ENCODE measurements around the gene SPATA46.

Gene SPATA46

DNA sequence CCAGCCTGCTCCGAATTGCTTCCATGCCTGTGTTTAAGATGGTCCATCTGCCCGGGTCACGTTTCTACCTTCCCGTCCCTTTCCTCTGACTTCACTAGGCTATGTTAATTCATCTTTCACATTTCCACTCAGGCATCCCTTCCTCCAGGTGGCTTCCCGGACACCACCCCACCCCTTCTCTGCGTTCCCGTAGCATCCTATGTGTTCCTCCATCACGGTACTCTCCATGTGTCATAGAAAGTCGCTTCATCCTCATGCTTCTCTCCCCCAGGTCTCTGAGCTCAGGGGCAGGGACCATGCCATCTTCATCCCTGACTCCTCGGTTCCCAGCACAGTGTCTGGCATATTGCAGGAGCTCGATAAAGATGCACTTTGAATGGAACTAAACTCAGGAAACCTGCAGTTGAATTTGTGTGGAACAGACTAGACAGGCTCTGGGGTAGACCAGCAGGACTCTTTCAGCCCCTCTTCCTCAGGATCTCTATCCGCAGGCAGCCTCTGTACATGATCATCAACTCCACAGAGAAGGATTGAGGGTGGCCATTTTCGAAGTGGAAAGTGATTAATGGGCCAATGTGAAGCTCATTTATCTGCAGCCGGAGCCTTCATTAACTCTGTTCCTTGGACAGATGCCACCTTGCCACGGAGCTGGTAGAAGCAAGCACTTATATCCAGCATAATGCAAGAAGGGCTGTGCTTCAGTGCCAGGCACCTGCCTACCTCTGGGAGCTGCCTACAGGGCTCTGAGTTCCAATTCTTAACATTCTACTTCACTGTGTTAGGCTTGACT lies 13.9 kb upstream of the SPATA46 start:
- DNase-seq: no peak

DNA sequence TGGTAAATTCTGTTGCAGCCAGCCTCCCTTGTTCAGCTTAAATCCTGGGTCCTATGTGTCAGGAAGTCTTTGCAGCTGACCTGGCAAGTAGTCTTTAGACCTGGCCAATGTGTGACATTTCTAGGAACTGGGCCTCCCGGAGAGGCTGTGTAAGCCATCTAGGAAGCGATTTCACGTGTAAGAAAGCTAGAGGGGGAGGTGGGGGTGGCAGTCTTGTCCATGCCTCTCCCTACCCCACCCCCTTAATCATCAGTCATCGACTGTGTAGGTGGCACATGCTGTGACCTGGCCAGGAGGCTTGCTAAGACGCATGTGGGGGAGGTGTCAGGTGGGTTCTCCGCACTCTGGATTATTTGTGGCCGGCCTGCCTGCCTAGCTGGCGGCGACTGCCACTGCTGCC lies 13.3 kb upstream of the SPATA46 start:
- DNase-seq: no peak

DNA sequence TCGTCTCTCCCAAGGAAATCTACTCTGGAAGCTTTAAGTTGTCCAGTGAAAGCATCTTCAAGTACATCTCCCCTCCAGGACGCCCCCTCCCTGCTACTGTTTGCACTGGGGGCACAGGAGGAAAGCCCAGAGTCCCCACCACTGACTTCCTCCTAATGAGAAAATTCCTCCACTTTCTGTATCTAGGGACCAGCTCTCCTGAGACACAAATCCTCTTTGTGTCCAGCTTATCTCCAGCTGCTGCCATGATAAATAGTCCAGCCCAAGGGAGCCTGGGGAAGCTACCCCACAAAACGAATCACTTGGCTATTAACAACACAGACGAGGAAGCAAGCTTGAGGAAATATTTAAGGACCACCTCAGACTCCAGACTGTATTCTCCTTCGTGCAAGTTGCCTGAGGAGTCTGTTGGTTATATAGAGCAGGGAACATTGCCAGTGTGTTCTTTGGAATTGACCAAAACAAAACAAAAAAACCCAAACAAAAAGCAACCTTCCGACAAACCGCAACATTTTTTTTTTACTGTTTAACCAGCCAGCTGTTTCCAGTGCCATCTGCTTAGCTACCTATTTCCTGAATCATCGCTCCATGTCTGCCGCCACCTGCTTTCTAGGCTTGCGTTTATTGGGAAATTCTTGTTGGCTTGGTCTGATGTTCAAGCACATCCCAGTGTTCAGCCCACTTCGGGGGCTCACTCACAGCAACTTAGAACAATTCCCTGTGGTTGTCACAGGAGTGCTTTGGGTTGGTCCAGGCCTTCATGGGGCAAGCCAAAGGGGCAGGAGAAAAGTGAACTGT lies 12.6 kb upstream of the SPATA46 start:
- no peak for DNase-seq

DNA sequence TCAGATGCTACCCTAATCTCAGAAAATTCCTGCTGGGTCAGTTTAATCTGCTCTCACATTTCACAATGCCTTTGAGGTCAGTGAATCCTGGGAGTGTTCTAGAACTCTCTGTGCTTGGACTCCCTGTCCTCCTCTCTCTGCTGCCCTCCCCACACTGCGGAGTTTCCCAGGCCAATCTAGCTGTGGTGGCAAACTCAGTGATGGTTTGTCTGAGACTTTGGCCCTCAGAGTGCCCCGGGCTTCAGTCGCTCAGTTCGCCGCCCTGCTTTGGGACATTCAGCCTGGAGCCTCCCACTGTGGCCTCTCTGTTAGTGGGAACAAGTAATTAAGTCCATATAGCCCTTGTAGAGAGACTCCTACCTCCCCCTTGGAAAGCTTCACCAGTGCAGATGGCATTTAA lies 12.0 kb upstream of the SPATA46 start:
- DNase-seq: no peak

DNA sequence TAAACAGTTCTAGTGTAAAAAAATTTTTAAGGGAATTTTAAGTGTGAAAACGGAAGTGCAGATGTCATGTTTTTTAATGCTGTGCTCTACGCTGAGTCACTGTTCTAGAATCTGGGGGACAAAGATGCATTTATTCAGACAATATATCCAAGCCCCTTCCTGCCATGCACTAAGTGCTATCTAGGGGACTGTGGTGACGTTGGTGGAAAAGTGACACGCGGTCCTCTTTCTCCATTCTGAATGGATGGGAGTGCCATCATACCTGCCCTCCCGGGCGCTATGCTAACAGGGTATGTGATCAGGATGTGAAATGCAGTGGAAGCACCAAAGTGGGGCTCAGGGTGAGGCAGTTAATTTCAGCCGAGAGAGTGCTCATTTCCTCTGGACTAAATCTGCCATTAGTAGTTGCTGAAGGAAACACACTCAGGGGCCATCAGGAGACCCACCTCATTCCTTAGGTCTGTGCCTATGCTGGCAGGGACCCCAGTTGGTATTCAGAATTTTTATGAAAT lies 11.5 kb upstream of the SPATA46 start:
- no peak for DNase-seq

DNA sequence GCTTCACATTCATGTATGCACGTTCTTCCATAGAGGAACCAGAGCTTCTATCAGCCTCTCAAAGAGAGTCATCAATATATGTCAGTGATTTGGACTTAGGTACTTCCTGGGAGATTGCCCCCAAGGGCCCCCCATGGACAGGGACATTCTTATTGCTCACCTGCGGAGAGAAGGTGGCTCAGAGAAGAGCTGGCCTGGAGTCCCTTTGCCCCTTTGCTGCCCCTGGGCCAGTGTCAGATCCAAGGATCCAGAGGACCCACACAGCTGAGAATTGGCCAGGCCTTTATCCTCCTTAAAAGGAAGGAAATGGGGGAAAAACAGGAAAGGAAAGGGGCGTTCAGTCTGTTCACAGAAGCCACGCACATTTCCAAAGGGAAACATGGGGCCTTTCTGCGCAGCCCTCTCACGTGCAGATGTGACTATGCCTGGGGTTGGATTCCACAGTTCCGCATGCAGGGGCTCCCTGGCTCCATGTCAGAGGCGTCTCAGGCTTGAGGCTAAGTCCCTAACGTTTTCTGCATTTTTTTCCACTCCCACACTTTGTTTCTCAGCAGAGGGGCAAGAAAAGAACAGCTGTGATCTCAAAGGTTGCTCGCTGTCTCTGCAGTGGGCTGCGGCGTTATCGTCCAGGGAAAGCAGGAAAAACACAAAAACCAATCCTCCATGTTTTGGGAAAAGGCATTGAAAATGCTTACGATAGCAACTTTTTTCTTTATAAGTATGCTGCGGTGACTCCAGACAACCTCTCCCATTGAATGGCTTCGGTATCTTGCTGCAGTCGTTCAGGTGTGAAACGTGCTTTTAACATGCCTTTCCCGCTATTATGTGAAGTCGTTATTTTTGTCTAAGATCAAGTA lies 10.8 kb upstream of the SPATA46 start:
- no peak for DNase-seq

DNA sequence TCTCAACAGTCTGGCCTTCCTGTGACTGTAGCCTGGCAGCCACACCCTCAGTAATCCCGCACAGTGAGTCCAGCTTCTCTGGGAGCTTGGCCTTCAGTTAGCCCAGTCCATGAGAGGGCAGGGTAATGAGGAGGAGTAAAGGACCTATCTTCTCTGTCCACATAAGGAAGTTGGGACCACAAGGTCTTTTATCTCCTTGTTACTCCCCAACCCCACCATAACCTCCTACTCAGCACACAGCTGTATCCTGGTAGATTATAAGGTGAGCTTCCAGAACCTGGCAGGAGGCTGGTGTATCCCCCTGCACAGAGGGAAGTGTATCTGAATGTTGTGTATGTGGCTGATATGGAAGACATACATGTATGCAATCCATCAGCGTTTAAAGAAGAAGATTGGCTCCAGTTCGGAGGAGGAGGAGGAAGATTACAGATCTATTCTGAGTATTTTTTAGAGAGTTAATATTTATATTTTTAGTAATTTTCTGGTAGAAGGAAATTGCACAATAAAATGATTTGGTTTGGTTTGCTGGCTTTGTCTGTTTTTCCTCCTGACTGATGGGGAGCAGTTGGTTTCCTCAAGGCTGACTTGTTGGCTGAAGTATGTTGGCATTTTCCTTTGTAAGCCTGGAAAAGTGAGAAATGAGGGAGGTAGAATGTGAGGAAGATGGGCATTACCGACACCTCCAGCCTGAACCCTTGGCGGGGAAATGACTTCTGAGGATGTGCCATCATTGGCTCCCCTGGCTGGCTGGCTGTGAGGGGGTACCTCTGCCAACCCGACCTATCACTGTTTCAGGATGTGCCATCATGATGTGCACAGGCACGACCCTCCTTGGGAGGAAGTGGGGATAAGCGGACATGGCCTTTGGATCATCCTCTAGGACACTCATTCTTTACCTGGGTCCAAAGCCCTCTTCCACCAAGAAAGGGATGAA lies 9.9 kb upstream of the SPATA46 start:
- no peak for DNase-seq

DNA sequence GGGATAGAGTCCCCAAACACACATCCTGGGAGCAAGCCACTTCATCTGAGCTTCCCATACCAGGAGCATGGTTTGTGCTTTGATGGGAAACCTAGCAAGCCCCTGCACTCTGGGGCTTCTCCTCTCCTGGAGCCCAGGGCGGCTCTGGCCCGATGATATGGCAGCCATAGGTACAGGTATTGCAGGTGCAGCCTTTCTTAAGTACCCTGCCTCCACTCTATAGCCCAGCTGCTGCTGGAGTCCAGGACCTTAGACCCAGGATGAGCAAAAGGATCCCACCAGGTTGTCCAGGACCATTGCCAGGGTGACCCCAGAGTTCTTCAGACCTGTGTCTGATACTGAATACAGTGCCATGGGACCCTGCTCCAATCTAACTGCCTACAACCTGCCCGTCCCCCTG lies 9.0 kb upstream of the SPATA46 start:
- no peak for DNase-seq

DNA sequence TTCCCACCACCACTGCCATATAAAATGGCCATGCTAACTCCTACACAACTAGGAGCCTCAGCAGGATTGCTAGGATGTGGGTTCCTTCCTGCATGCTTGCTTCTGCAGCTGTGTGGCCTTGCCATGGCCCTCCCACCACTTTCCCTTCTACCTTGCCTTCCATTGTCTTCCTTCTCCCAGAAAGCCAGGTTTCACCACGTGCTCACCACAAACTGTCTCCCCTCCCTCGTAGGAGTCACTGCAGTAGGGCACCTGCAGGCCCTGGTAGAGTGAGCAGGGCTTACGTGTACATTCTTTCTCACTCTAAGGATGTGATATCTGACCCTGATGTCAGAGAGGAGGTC lies 8.6 kb upstream of the SPATA46 start:
- DNase-seq: no peak

DNA sequence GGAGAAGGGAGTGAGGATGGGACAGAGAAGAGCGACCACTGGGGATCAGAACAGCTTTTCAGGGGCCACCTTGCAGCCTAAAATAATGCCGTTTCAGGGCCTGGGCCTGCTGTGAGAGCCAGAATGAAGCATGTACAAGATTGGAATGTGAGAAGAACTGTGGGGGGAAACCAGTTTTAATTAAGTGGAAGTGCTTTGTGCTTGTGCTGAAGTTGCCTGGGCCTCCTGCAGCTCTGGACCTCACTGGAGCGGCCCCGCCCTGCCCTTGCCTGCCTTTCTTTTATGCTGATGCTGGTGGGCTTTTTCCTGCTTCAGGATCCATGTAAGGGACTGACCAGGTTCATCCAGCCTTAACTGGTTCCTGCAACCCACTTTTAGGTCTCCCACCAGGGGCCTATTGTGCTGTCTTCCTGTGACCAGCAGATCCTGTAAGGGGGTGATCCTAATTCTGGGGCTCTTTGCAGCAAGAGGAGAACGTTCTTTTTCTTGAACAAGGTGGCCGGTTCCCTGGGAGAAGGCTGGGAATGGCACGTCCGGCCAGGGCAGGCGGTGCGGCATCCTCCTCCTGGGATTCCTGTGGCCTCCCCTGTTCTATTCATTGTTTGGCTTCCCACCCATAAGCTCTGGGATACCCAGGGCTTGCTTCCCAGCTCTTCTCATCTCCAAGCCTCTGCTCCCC lies 8.1 kb upstream of the SPATA46 start:
- no peak for DNase-seq

DNA sequence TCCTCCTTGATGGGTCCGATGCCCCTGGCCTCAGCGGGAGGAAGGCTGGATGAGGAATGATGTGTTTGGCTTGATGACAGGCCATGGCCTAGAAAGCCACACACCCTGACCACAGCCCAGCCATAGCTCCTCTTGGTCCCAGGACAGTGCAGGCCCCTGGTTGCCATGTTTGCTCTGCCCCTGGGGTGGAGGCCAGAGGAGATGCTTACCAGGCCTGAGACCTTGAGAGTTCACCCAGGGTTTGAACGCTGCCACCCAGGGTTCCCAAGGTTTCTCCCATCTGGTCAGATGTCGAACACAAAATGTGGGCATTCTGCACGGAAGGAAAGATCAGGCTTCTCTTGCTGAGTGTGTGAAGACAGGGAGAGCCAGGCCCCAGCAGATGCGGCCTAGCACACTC lies 7.5 kb upstream of the SPATA46 start:
- no peak for DNase-seq

DNA sequence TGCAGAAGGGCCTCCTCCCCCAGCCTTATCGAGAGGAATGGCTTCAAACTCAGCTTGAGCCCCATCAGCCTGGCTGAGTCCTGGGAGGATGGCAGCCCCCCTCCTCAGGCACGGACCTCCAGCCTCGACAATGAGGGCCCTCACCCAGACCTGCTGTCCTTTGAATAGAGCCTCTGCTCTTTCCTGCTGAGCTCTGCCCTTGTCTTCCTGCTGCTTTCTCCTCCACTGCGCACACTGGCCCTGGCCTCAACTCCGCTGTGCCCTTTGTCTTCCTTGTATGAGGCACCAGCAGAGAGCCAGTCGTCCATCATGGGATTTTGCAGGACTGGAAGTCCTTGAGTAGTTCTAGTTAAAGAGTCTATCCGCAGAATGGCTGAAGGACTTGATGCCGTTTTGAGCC lies 6.9 kb upstream of the SPATA46 start:
- DNase-seq: no peak

DNA sequence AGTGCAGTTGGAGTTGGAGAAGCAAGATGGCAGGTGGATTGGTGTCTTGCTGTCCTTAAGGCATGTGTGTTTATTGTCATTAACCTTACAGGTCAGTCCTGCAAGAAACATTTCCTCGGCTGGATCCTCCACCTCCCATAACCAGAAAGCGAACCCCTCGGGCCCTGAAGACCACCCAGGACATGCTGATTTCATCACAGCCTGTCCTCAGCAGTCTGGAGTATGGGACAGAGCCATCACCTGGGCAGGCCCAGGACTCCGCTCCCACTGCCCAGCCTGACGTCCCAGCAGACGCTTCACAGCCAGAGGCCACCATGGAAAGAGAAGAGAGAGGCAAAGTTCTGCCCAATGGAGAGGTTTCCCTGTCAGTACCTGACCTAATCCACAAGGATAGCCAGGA lies 6.4 kb upstream of the SPATA46 start:
- DNase-seq: no peak

DNA sequence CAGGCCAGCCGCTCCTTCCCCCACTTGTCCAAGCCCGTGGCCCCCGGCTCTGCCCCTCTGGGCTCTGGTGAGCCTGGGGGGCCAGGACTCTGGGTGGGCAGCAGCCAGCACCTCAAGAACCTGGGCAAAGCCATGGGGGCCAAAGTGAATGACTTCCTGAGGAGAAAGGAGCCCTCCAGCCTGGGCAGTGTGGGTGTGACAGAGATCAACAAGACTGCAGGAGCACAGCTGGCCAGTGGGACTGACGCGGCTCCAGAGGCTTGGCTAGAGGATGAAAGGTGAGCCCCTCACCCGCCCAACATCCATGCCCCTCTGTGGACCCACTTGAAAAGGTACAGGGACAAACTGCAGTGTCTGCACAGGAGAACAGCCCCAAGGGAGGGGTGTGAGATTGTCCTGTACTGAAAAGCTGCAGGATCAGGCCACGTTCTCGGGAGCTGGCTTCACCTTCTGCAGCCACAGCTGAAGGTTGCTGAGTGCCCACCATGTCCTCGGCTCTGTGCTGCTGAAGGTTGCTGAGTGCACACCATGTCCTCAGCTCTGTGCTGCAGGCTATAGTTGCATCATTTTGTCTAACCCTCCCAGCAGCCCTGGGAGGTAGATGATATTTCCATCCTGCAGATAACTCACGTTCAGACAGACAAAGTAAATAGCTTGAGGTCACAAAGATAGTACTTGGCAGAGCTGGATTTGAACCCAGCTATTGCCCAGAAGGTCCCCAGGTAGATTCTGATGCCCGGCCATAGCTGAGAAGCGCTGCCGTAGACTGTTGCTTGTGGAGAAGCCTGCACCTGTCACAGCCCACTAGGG lies 5.5 kb upstream of the SPATA46 start:
- no peak for DNase-seq

DNA sequence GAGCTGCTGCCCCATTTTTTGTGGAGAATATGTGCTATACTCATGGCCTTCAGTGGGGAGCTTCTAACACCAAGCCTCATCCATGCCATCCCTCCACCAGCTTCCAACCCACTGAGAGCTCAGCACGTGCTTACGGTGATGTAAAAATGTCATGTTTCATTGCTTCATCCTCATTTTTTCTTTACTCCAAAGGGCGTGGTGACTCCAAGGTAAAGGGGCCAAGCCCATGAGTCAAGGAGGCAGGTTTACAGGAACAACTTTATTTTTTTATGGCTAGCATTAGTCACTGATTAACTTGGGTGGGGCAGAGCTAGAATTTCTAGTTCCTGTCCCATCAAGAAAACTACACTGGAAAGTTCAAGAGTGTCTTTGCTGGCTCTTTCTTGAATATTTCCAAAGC lies 4.7 kb upstream of the SPATA46 start, which contains the start of gene C1orf226:
TSS of gene C1orf226 (plus strand) at position 346 of the 400 bp plus-strand sequence. CDS start 174 bp downstream, outside the sequence.
- DNase-seq: no peak

DNA sequence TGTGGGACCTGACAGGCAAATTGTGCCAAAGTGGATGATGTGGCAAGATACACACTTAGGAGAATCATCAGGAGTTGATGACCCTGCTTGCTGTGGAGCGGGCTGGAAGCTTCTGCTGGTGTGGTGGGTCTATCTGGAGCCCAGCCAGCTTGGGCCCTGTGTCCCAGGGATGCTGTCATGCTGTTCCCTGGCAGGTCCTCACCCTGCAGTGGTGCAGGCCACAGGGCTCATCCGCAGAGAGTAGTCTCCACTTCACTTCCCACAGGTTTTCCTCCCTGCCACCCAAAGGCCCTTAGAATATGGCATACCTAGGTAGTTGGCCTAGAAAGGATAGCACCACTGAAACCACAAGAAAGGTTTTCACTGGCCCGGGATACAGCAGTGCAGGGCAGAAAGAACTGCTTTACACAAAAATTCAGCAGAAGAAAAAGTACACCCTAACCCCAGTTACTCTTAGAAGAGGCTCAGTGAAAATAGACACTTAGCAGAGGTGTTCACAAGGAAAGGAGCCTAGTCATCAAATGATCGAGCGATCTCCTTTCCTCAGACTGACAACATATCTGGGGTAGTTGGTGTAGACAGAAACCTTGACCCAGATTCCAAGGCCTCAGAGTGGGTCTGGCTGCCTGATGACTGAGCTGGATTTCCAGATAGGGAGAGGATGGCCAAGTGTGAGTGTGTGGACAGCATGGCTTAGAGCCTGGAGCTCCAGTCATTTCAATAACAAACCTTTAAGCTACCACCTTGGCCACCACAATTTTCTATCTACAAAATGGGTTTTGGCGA lies 3.6 kb upstream of the SPATA46 start:
- DNase-seq: no peak

DNA sequence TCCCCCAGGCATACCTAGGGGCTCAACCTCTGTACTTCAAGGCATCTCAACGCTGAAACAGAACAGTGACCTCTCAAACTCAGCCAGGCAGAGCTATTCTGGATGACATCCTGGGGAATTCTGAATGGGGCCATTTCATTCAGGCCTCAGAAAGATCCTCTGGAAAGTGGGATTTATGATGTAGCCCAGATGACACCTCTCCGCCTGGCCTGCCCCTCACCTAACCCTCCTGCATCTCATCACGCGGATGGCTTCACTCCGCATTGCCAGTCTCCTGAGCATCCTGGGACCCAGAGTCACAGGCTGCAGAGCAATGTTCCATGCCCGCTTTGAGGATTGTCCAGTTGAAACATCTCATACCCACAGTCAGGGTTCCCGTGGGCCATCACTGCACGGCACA lies 1.2 kb downstream of the SPATA46 start:
- DNase-seq: no peak

DNA sequence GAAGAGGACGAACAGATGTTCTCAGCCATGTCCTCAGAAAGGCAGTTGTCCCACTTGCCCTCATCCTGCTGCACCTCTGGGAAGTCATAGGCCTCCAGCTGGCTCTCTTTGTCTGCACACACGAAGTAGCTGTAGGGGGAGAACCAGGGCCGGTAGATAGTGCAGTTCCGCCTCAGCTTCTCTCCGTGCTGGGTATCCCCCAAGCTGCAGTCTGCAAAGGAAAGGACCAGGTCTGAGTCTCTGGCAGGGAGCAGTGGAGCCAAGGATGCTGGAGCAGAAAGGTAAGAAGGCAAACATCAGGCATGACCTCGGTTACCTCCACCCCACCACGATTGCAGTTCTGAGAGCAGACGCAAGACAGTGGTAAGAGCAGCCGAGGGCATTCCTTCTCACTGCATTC lies 2.2 kb downstream of the SPATA46 start:
- DNase-seq: no peak

DNA sequence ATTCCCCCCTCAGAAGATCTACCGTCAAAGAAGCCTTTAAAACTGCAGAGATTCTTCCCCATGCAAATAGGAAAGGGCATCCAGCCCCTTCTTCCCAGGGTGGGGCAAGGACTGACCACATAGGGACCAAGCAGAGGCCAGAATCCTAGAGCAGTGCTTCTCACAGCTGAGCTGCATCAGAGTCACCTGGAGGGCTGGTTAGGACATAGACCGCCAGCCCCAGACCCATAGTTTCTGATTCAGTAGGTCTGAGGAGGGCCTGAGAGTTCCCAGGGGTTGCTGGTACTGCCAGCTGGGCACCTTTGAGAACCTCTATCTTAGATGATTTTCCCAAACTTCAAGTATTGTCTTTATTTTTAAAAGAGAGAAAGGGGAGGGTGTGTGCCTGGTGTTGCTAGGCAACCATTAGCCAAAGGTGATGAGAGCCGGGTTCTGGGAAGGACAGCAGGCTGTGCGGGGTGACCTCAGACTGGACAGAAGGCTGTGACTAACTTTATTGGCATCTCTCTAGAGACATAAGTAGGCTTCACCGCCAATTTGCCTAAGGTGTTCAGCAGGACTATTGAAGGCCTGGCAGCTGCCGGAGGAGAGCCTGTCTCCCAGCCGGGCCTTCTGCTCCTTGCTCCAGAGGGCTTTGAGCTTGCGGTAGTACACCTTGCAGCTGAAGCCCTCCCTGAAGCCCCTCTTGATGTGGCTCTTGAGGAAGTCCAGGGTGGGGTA lies 3.0 kb downstream of the SPATA46 start:
- no peak for DNase-seq
